GM19395 (cell line): ENCODE data around the gene CEP128.
A peak's percentile ranks its signal among the peaks of the same experiment; 100 is the strongest.

Experiments
- ATAC-seq: cut with Tn5 transposase; IDR thresholded peaks from one replicate; pipeline ENCODE4 v1.9.1; 2021; ENCODE audit warnings: mild to moderate bottlenecking, moderate library complexity; ENCODE audit not compliant: unreplicated experiment

Gene CEP128

DNA sequence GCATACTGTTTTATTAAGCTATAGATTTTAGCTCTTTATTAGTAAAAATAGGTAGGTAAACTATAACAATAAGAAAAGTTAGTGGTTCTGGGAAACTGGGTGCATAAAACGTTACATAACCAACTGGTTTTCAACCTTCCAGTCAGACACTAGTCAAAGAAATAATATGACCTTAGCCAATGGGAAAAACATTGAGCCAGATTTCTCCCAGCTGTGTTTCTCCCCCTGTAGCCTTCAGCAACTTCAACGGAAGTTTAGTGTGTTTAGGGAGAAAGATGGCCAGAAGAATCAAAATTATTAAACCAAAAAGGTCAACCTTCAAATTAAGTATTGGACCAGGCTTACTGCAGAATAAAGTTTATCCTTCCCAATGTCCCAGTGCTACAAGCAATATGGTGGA lies 446.8 kb downstream of the CEP128 start:
- no peak for ATAC-seq

- no peak for ATAC-seq
These were observed 447.9 kb downstream of the CEP128 start for GRCh38 chr14:80493620-80494019.

DNA sequence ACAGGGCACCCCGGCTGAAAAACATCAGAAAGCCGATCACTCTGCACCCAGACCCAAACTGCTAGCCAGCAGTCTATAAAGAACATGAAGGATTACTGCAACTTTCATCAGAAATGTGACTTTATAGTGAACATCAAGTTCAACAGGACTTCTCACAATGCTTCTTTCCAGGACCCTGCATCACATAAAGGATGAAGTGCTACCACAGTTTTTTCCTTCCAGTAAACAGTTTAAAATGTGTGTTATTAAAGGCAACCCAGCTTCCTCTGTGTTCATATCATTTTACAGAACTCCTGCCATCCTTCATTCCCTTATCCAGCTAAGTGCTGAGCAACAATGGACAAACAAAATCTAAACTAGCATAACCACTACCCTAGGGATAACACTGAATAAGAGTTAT lies 449.9 kb downstream of the CEP128 start:
- peak; percentile 12 for ATAC-seq

- ATAC-seq, result peak; percentile 86
These were observed 450.4 kb downstream of the CEP128 start for GRCh38 chr14:80491131-80491530.

DNA sequence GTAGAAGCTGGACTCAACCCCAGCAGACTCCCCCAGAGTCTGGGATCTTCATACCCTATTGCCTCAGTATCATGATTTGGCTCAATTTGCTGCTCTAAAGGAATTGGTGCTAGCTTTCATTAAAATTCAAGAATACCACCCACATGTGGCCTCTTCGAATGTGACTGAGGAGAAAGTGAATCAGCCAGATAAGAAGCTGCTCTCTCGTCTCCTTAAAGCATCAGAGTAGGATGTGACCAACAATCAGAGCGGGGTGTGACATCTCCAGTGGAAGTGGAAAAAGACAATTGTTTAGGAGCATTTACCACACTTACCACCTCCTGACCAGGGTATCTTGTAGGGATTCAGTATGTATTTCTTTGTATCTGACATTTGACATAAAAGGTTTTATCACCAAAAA lies 452.0 kb downstream of the CEP128 start:
- no peak for ATAC-seq

GRCh38 chr14:80485764-80486163 lies 455.8 kb downstream of the CEP128 start:
- no peak for ATAC-seq

DNA sequence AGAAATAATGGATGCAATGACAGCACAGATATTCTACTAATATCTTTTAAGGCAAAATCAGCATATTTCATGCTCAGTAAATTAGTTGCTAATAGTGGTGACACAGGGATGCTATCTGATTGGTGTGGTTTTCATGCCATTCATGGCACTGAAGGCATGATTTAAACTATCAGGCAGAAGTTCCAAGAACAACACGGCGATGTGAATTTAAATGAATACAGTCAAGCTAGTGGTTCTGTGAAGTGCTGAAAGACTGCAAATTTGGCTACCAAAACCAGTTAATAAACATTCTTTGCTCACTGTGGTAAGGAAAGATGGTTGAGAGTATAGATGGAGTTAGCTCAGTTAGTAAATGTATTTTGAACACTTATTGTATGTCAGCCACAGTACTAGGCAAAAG lies 458.2 kb downstream of the CEP128 start:
- ATAC-seq, result no peak

- no peak for ATAC-seq
These were observed 464.0 kb downstream of the CEP128 start for GRCh38 chr14:80477388-80478160.

DNA sequence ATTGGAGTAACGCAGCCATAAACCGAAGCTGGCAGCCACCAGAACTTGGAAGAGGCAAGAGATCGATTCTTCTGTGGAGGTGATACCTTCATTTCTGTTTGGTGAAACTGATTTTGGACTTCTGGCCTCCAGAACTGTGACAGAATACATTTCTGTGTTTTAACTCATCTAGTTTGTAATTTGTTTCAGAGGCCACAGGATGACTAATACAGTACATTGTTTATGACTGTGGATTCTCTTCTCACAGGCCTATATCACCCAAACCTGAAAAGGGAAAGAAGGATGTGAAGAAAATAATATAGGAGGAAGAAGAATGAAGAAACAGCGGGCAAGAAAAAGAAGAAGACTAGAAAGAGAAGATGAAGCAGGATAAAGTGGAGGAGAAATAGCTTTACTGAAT lies 466.5 kb downstream of the CEP128 start:
- no peak for ATAC-seq

DNA sequence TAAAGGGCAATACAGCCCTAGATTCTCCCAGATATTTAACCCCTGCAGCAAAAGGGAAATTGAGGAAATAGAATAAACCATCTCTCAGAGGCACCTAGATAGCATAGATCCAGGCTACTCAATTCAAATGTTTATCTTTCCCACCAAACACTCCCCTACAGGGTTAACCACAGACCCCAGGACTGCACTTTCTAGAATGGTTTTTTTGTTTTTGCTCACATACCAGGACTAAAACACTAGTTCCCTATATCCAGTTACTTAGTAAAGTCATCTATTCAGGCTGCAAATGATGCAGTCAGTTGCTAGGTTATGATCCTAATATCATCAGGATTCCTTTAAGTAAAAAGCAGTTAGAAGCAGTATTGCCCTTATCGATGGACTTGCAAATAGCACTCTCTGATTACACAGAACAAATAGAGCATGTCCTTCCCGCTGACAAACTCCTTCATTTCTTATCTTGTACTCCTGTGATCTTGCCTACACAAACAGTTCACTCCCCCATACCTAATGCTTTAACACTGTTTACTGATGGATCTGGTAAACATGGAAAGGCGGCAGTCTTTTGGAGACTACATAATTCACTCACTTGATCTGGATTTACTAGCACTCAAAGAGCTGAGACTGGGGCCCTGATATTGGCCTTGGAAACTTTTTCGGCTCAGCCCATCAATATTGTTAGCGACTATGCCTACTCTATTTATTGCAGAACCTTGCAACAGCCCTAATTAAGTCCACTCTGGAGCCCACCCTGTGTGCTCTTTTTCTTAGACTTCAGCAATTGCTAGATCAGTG lies 473.0 kb downstream of the CEP128 start:
- no peak for ATAC-seq

DNA sequence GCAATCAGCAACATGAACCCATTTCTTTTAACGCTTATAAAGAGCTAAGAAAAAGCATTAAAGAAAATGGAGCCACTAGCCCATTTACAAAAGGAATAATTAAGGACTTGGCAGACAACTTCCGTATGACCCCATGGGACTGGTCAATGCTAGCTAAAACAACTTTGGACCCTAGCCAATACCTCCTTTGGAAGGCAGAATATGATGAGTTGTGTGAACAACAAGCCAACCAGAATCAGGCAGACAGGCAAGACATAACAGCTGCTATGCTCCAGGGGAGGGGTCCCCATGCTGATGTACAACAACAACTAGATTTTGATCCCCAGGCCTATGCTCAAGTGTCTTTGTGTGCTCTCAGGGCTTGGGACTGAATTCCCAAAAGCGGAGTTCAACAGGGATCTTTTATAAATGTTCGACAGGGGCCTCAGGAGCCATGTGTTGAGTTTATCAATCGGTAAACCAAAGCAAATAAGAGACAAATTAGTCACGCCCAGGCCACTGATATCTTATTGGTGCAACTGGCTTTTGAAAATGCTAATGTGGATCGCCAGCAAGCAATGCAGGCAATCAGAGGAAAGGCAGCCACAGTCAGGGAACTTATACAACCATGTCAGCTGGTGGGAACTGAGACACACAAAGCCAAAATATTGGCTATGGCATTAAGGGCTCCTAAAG lies 475.9 kb downstream of the CEP128 start:
- no peak for ATAC-seq

GRCh38 chr14:80464531-80465149 lies 476.9 kb downstream of the CEP128 start:
- no peak for ATAC-seq

DNA sequence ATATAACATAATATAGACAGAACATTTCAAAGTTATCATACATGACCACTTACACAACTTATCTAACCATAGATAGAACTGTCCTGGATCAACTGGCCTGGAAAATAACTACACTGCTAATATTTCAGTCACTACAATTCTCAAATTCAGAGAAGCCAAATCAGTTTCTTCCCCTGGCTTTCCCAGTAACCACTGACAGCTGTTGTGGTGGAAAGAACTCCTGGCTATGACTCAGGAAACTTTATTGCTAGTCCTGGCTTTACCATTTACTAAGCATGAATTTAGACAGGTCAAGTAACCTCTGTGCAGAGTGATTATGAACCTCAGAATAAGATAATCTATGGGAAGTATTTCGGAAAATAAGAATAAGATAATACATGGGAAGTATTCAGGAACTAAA lies 485.3 kb downstream of the CEP128 start:
- ATAC-seq, result no peak

GRCh38 chr14:80455031-80455430 lies 486.5 kb downstream of the CEP128 start:
- no peak for ATAC-seq

DNA sequence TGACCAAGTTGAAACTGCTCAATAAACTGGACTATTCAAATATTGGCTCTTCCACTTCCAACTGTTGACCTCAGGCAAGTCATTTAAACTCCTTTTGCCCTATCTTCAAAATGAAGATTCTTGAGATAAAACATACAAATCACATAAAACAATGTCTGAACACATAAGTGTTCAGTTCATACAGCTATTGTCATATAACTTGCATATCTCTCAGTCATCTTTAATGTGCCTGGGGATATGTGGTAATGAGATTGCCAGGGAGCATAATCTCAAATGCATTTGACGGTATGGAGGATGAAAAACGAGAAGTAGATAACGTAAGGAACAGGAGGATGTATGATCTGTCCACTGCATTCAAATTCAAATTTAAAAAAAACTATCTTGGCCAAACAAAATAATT lies 493.3 kb downstream of the CEP128 start:
- no peak for ATAC-seq

- no peak for ATAC-seq
These were observed 494.1 kb downstream of the CEP128 start for GRCh38 chr14:80447392-80447791.
